H1 (cell line): ENCODE measurements around the gene MATR3. TPM values are rescaled to one million over a fixed set of nuclear protein-coding genes. Genes with fewer than 3 reads are reported as not detected.

Experiments
- CTCF ChIA-PET: fragments of 300-600 bp; sonication (Branson Sonifier 250); formaldehyde crosslinking; loops from one replicate; lab custom pipeline; 2021; ENCODE audit not compliant: partially characterized antibody; lab: Charles Lee
- POLR2A ChIA-PET: fragments of 300-600 bp; sonication (Branson Sonifier 250); formaldehyde crosslinking; loops from one replicate; lab custom pipeline; 2021; ENCODE audit warnings: inconsistent platforms; ENCODE audit not compliant: partially characterized antibody; lab: Charles Lee
- DNase-seq, 2 experiments: peaks; one replicate each; pipeline versions ENCODE4 v3.0.0 to v3.0.0-alpha.2; 2010 to 2022; ENCODE audit warnings: low spot score in 2 of 2, low read depth in 1 of 2, mixed read lengths in 1 of 2
- FAIRE-seq: peaks from 2 replicates; lab custom pipeline; 2011; peaks lifted over from hg19 to GRCh38; lab: Jason Lieb, UNC
- H2AFZ ChIP-seq: 2 replicates; pipeline ENCODE4 v1.8.1; 2012; ENCODE audit warnings: low read length, inconsistent platforms
- H2AK5ac ChIP-seq: 2 replicates; pipeline ENCODE4 v1.6.1; 2013; ENCODE audit warnings: low read depth, low read length
- H2BK120ac ChIP-seq: replicated peaks from 2 replicates; pipeline ENCODE3; 2013; ENCODE audit warnings: low read depth, low read length, inconsistent platforms
- H2BK12ac ChIP-seq: 2 replicates; pipeline ENCODE4 v1.6.1; 2013; ENCODE audit warnings: low read depth, low read length
- H2BK15ac ChIP-seq: 2 replicates; pipeline ENCODE4 v1.6.1; 2013; ENCODE audit warnings: low read length
- H2BK20ac ChIP-seq: 2 replicates; pipeline ENCODE4 v1.6.1; 2013; ENCODE audit warnings: low read length
- H2BK5ac ChIP-seq: 2 replicates; pipeline ENCODE4 v1.6.1; 2013; ENCODE audit warnings: low read depth, low read length
- H3K14ac ChIP-seq: 2 replicates; pipeline ENCODE4 v1.6.1; 2013; ENCODE audit warnings: inconsistent platforms; ENCODE audit not compliant: insufficient read length
- H3K18ac ChIP-seq: 2 replicates; pipeline ENCODE4 v1.6.1; 2013; ENCODE audit warnings: low read length; ENCODE audit errors: extremely low read depth
- H3K23ac ChIP-seq: 2 replicates; pipeline ENCODE4 v1.6.1; 2013; ENCODE audit warnings: inconsistent platforms; ENCODE audit not compliant: insufficient read length
- H3K23me2 ChIP-seq: 2 replicates; pipeline ENCODE4 v1.6.1; 2013; ENCODE audit warnings: low read depth, low read length
- H3K27ac ChIP-seq: 2 replicates; pipeline ENCODE4 v1.6.1; 2011; ENCODE audit warnings: low read depth, low read length, inconsistent platforms
- H3K27me3 ChIP-seq, 4 experiments: replicated peaks in 1 of 4; 1 replicate in 1 of 4; 2 replicates in 3 of 4; pipeline versions ENCODE4 v1.6.1 to v1.8.1; 2011 to 2013; ENCODE audit warnings: low read length in 3 of 4, mild to moderate bottlenecking in 3 of 4, inconsistent platforms in 2 of 4, mixed read lengths in 2 of 4, moderate library complexity in 1 of 4; ENCODE audit not compliant: control insufficient read depth in 3 of 4, insufficient read depth in 3 of 4; ENCODE audit errors: extremely low read depth in 1 of 4
- H3K36me3 ChIP-seq, 4 experiments: 2 replicates each; pipeline versions ENCODE4 v1.6.1 to v1.8.1; 2011 to 2013; ENCODE audit warnings: mild to moderate bottlenecking in 4 of 4, low read length in 3 of 4, moderate library complexity in 2 of 4, control low read depth in 1 of 4, inconsistent platforms in 1 of 4; ENCODE audit not compliant: insufficient read depth in 4 of 4, control insufficient read depth in 2 of 4
- H3K4ac ChIP-seq: replicated peaks from 2 replicates; pipeline ENCODE3; 2013; ENCODE audit warnings: low read length, low read depth, mixed read lengths, inconsistent platforms; ENCODE audit not compliant: insufficient read length
- H3K4me1 ChIP-seq, 4 experiments: replicated peaks in 1 of 4; 1 replicate in 1 of 4; 2 replicates in 3 of 4; pipeline versions ENCODE4 v1.6.1 to v1.8.1; 2011 to 2013; ENCODE audit warnings: low read length in 3 of 4, inconsistent platforms in 2 of 4, mixed read lengths in 1 of 4; ENCODE audit not compliant: insufficient read depth in 4 of 4, control insufficient read depth in 3 of 4
- H3K4me2 ChIP-seq, 2 experiments: 2 replicates each; pipeline versions ENCODE4 v1.6.1 to v1.8.1; 2011 to 2013; ENCODE audit warnings: low read depth in 2 of 2, low read length in 2 of 2, control low read depth in 1 of 2, inconsistent platforms in 1 of 2, mild to moderate bottlenecking in 1 of 2; ENCODE audit not compliant: insufficient read depth in 1 of 2
- H3K4me3 ChIP-seq, 4 experiments: fragments of 200-600, 300-600 bp in 1 of 4; sonication (generic), shearing (Covaris generic), sonication (Bioruptor Twin) in 1 of 4; 2 replicates each; pipeline versions ENCODE4 v1.5.1 to v1.8.1; 2011 to 2016; ENCODE audit warnings: low read length in 4 of 4, low read depth in 3 of 4, control low read depth in 2 of 4, inconsistent platforms in 2 of 4, mild to moderate bottlenecking in 2 of 4, mixed read lengths in 1 of 4, moderate library complexity in 1 of 4; ENCODE audit not compliant: insufficient read depth in 2 of 4; ENCODE audit errors: extremely low read depth in 1 of 4
- H3K56ac ChIP-seq: replicated peaks from 2 replicates; pipeline ENCODE3; 2013; ENCODE audit warnings: low read depth, mild to moderate bottlenecking, mixed read lengths, low read length, inconsistent platforms; ENCODE audit not compliant: insufficient read length
- H3K79me1 ChIP-seq: 2 replicates; pipeline ENCODE4 v1.6.1; 2013; ENCODE audit warnings: low read depth, low read length, control low read depth
- H3K79me2 ChIP-seq, 2 experiments: 2 replicates each; pipeline versions ENCODE4 v1.6.1 to v1.8.1; 2012 to 2013; ENCODE audit warnings: low read length in 2 of 2, mild to moderate bottlenecking in 2 of 2, inconsistent platforms in 1 of 2; ENCODE audit not compliant: insufficient read depth in 2 of 2, control insufficient read depth in 1 of 2
- H3K9ac ChIP-seq, 4 experiments: replicated peaks in 1 of 4; 1 replicate in 1 of 4; 2 replicates in 3 of 4; pipeline versions ENCODE4 v1.6.1 to v1.8.1; 2011 to 2013; ENCODE audit warnings: low read depth in 3 of 4, low read length in 3 of 4, control low read depth in 2 of 4, mild to moderate bottlenecking in 2 of 4, moderate library complexity in 2 of 4, inconsistent platforms in 1 of 4; ENCODE audit errors: extremely low read depth in 1 of 4
- H3K9me3 ChIP-seq, 2 experiments: 2 replicates each; pipeline versions ENCODE4 v1.6.1 to v1.8.1; 2012 to 2013; ENCODE audit warnings: mild to moderate bottlenecking in 2 of 2, moderate library complexity in 2 of 2, control low read depth in 1 of 2, inconsistent platforms in 1 of 2, low read depth in 1 of 2, low read length in 1 of 2, mixed read lengths in 1 of 2; ENCODE audit not compliant: insufficient read depth in 2 of 2
- H4K20me1 ChIP-seq, 2 experiments: replicated peaks in 1 of 2; 2 replicates each; pipeline versions ENCODE3 to v1.8.1; 2011 to 2013; ENCODE audit warnings: inconsistent platforms in 2 of 2, low read length in 2 of 2, mild to moderate bottlenecking in 1 of 2; ENCODE audit not compliant: insufficient read depth in 2 of 2, control insufficient read depth in 1 of 2
- H4K5ac ChIP-seq: 2 replicates; pipeline ENCODE4 v1.6.1; 2013; ENCODE audit warnings: low read length, low read depth, mixed read lengths, inconsistent platforms; ENCODE audit not compliant: insufficient read length
- H4K8ac ChIP-seq: 2 replicates; pipeline ENCODE4 v1.8.0; 2013; ENCODE audit warnings: mild to moderate bottlenecking, moderate library complexity, low read length, inconsistent platforms; ENCODE audit not compliant: insufficient read depth; ENCODE audit errors: extremely low read depth
- H4K91ac ChIP-seq: replicated peaks from 2 replicates; pipeline ENCODE3; 2013; ENCODE audit warnings: low read length, mixed read lengths, inconsistent platforms; ENCODE audit not compliant: insufficient read length
- CTBP2 ChIP-seq: IDR thresholded peaks from 2 replicates; pipeline ENCODE4 v1.7.0; 2011; ENCODE audit warnings: borderline replicate concordance, mild to moderate bottlenecking, moderate library complexity, mixed read lengths, low read length; ENCODE audit not compliant: insufficient read depth, insufficient read length
- EP300 ChIP-seq, 2 experiments: IDR thresholded peaks; 1 replicate in 1 of 2; 2 replicates in 1 of 2; pipeline ENCODE4 v1.6.1; 2011 to 2012; ENCODE audit warnings: low read depth in 2 of 2, low read length in 2 of 2, mild to moderate bottlenecking in 2 of 2, borderline replicate concordance in 1 of 2, inconsistent platforms in 1 of 2, moderate library complexity in 1 of 2
- KDM1A ChIP-seq: fragments of 200-600, 300-600 bp; sonication (generic); IDR thresholded peaks from 2 replicates; pipeline ENCODE4 v1.7.1; 2016; ENCODE audit warnings: mild to moderate bottlenecking, low read length, borderline replicate concordance
- POLR2A ChIP-seq, 2 experiments: IDR thresholded peaks; 1 replicate in 1 of 2; 2 replicates in 1 of 2; pipeline ENCODE4 v1.6.1; 2011; ENCODE audit warnings: low read depth in 2 of 2, low read length in 2 of 2, mild to moderate bottlenecking in 2 of 2; ENCODE audit errors: control extremely low read depth in 1 of 2
- WGBS, 2 experiments: shearing (Covaris generic) in 1 of 2; methylation state at CpG; one replicate each; pipeline versions ENCODE4 v1.1.6 to v1.1.7; 2013 to 2015; ENCODE audit warnings: low lambda C conversion rate in 2 of 2, mixed read lengths in 2 of 2, inconsistent platforms in 1 of 2, low coverage in 1 of 2, missing lambda C conversion rate in 1 of 2; ENCODE audit not compliant: insufficient replicate concordance in 2 of 2, insufficient coverage in 1 of 2, insufficient read length in 1 of 2; ENCODE audit errors: extremely low coverage in 1 of 2, missing lambda C conversion rate in 1 of 2; 5-methylcytosine and 5-hydroxymethylcytosine counted together
- polyA plus RNA-seq, 7 experiments: library from polyadenylated mRNA; depleted of rRNA in 3 of 7; stranded (reverse) in 5 of 7; unstranded in 2 of 7; fragments of >200 nt in 5 of 7; fragments of 200-250 nt in 2 of 7; gene quantifications; 1 replicate in 5 of 7; 2 replicates in 1 of 7; 4 replicates in 1 of 7; pipeline versions ENCODE4 v1.2.1 to v1.2.3, GENCODE V29; 2011 to 2013; ENCODE audit warnings: missing spikeins in 2 of 7, mixed read lengths in 2 of 7
- total RNA-seq: library from RNA; stranded (reverse); fragmentation: NEBNext Ultra II Directional; extraction: Animal tissue kit (Norgen Biotek cat#: 25700); gene quantifications from 2 replicates; pipeline ENCODE4 v1.2.1, GENCODE V29; 2021
- TF ChIP-seq, protein P1 (sequence below): IDR thresholded peaks from 2 replicates; pipeline ENCODE4 v1.6.1; 2012; ENCODE audit warnings: inconsistent platforms

The MATR3 gene
- total and polyA plus RNA-seq, 2 of the 8 experiments (the other 6 are each of a cell fraction or from before 2014, with no cell fraction given): 116 to 389 TPM

DNA sequence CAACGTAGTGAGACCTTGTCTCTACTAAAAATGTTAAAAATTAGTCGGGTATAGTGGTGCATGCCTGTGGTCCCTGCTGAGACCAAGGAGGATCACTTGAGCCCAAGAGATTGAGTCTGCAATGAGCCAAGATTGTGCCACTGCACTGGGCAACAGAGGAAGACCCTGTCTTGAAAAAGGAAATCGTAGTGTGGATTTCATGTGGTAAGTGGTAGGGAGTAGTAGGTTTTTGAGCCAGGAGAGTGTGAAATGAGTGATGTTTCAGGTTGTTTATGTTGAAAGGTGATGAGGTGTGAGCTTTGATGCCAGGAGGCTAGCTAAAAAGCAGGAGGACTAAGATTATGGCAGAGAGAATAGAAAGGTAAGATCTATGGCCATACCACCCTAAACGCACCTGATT is 5.9 kb downstream of the MATR3 start:
- Histone ChIP-seq H4K8ac (no peak overlapping the region), H2BK12ac (no peak overlapping the region), H3K18ac (no peak overlapping the region), H3K14ac (no peak overlapping the region), H2BK15ac (no peak overlapping the region), H3K79me2 (peaks cover 86 to 100% of the 10 kb centered on the region in 2 experiments), H3K9ac (no peak overlapping the region), H2AFZ (no peak overlapping the region), H3K4me1 (peaks cover 0 to 45% (median 15%) of the 10 kb centered on the region in 4 experiments; a peak in 5 of 7 replicates), H3K27ac (no peak overlapping the region), H4K20me1 (peaks cover 29 to 64% of the 10 kb centered on the region in 2 experiments), H3K4me2 (peak overlapping the region; percentile 29 to 49; a peak in 2 of 4 replicates), H3K23ac (no peak overlapping the region), H2AK5ac (no peak overlapping the region), H3K56ac (no peak overlapping the region), H3K4me3 (no peak overlapping the region), H3K27me3 (no peaks in the 10 kb centered on the region), H3K4ac (no peak overlapping the region), H3K79me1 (no peaks in the 10 kb centered on the region), H3K23me2 (peaks cover 2% of the 10 kb centered on the region; the same call in 1 of the 2 replicates), H3K36me3 (peaks cover 0 to 13% (median 0%) of the 10 kb centered on the region in 4 experiments; a peak in 2 of 8 replicates), H3K9me3 (no peaks in the 10 kb centered on the region), H4K91ac (no peak overlapping the region), H4K5ac (no peak overlapping the region), H2BK5ac (no peak overlapping the region), H2BK20ac (no peak overlapping the region), H2BK120ac (no peak overlapping the region)
- 87% methylated on average over 4 of the region's 4 CpGs; no CpG with 5 or more reads in 1 of the 2 experiments for WGBS, 2 experiments
- POLR2A ChIA-PET: interaction anchor here (0.8 to 51.1 kb wide), 10 partner anchors 7 to 723 kb away, joined by 3 to 1766 read pairs (median 4); partner anchors contain the start of genes CTNNA1, MATR3 and PAIP2
- TF ChIP-seq KDM1A (no peak), POLR2A (IDR thresholded peaks at IDR 0.05; ENCODE audit: control extremely low read depth in 1 of 2, low read depth in 2 of 2, low read length in 2 of 2) (0 out of 3 replicates have a peak, but pooled peaks of 1 of the 2 experiments have one; percentile 22), CTBP2 (no peak), EP300 (IDR thresholded peaks at IDR 0.05; ENCODE audit: borderline replicate concordance in 1 of 2, low read depth in 2 of 2, low read length in 2 of 2) (no peak)
- TF ChIP-seq, protein P1, sequence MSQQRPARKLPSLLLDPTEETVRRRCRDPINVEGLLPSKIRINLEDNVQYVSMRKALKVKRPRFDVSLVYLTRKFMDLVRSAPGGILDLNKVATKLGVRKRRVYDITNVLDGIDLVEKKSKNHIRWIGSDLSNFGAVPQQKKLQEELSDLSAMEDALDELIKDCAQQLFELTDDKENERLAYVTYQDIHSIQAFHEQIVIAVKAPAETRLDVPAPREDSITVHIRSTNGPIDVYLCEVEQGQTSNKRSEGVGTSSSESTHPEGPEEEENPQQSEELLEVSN: no peak
- DNase-seq (no peak), FAIRE-seq (no peak)
- CTCF ChIA-PET: interaction anchor here (0.7 to 1.2 kb wide), 3 partner anchors 12 to 70 kb away, joined by 3 to 4 read pairs (median 3); no protein-coding TSS in a partner anchor
